Stimulated activated CD8-positive, alpha-beta memory T cell treated with anti-CD3 and anti-CD28 coated beads, Interleukin-7, amount 100 ng/mL, for 48 hours (primary cell): ENCODE results near the gene MX1.

Source experiments
- DNase-seq, 2 donors: peaks; one replicate each; pipeline ENCODE4 v3.0.0-alpha.2; 2020; ENCODE audit warnings: low read depth in 1 of 2; ENCODE audit errors: extremely low read depth in 1 of 2

MX1 gene

DNA sequence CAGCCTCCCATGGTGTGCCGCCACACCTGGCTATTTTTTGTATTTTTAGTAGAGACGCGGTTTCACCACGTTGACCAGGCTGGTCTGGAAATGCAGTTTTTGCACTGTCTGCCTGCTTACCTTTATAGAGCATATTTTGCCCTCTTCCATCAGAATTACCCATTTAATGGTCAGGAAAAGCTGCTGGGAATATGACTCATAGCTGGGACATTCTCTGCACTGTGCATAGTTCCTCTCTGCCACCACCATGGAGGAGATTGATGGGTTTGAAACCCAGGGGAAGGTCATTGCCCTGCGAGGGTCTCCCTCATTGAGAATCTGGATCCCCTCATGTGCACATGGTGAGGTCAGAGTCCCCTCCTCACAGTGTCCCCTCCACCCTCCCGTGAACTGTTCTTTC lies 32.1 kb downstream of the MX1 start:
- no peak for DNase-seq

DNA sequence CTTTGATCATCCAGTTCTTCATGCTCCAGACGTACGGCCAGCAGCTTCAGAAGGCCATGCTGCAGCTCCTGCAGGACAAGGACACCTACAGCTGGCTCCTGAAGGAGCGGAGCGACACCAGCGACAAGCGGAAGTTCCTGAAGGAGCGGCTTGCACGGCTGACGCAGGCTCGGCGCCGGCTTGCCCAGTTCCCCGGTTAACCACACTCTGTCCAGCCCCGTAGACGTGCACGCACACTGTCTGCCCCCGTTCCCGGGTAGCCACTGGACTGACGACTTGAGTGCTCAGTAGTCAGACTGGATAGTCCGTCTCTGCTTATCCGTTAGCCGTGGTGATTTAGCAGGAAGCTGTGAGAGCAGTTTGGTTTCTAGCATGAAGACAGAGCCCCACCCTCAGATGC lies 32.5 kb downstream of the MX1 start:
- no peak for DNase-seq

DNA sequence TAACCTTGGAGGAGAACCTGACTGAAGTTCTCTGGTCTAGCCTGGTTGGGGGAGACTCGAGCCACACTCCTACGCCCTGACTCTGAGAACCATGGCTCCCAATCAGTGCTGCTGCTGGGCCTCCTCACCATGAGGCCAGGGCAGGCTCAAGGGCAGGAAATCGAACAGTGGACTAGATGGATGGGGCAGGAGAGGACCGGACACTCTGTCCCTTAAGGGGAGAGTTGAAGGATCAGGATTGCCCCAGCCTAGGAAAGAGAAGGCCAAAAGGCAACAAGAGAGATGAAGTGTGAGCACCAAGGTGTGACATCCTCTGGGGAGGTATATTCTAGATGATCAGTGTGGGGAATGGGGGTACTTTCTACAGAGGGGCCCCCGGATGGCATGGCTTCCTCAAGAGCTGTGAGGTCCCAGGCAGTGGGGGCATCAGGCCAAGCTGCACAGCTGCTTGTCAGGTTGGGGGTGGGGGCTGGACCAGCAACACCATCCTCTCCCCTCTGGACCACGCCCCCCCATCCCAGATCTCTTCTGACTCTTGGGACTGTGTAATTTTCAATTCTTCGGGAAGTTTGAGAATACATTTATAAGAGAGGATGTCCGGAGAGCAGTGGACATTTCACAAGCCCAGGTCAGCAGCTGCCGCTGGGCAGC lies 34.0 kb downstream of the MX1 start:
- no peak for DNase-seq

DNA sequence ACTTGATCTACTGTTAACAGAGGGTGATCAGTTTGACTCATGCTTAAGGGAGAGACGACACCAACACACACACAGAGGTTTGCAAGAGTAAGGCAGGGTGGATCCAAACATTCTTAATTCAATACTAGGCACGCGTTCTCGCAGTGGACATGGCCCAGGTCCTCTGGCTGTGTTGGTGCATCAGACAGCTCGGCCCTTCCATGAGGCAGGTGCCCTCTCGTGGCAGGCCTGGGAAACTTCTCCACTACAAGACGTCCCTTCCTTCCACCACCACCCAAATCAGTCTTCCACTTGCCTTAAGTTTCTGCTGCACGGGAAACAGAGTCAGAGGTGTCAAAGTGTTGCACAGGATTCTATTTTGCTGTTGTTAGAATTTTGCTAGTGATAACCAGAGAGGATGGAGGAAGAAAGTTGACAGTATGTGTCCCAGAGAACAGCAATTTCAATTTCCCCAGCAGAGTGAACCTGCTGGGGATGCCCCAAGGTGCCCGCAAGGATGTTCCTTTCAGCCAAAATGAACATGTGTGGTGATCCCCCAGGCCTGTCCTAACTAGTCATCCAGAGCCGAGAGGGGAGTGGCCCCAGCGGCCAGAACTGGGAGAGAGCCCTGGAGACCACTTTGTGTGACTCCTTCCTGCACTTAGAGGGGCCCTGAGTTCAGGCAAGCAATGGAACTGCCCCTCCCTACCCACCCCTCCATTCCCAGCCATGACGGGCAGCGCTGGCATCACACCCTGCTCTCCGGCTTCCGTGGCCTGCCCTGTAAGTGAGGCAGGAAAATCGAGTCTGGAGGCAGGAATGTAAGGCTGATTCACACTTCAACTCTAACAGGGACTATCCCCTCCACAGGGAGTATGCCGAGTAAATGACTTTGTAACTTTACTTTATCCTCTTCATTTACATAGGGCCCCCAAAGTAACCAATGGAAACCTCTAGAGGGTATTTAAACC lies 34.8 kb downstream of the MX1 start:
- DNase-seq, result peak; percentile 15 to 21

DNA sequence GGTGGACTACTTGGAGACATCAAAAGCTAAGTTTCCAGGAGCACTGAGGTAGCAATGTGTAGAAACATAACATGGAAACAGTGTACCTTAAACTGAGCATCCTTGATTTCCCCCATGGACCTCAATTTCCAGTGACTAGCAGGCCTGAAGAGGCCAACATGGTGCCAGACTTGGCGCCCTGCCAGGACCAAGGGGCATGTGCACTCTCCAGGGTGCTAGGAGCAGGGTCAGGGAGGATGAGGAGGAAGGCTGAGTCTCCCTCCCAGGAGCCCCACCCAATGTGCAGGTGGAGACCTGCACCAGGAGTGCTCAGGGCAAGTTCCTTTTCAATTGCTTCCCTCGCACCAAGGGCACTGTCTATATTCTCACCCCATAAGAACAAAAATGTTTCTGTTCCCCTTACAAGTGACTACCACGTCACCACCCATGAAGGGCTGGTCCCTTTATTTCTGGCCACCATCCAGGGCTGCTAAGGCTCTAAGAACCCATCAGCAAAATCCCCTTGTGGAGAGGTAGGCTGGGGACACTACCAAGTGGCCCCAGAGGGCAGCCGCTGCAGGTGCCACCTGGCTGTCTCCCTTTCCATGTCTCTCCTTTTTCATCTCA lies 39.2 kb downstream of the MX1 start:
- no peak for DNase-seq

DNA sequence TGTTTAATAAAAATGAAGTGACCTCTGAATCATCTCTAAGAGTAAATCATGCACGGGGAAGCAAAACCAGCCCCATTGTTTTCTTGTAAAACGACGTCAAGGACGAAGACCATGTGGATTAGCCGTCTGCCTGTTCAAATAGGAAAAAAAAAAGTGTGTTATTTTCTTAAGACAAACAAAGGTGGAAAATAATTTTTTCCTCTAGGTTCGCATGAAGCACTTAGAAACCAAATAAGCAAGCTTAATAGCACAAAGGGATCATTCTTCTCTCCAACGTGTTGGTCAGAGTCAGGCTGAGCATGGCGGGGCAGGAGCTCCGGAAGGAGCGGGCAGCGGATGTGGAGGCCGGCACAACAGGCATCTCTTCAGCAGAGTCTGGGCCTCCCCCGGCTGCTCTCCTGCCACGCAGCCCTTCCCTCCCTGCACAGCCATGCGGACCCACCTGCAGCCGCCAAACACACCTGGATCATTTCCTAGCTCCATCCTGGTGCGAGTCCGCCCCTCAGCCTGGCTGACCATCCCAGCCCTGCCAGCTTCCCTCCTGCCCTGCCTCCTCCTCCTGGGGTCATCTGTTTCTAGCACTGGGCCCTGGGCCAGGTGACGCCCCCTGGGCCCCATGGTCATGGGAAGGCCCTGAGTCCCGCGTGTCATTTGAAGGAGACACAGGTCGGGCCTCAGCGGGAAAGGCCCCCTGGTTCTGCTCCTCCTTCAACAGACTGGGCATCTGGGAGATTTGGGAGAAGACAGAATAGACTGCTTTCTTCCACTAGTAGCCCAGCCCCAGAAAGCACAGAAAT lies 40.2 kb downstream of the MX1 start:
- DNase-seq, result no peak

DNA sequence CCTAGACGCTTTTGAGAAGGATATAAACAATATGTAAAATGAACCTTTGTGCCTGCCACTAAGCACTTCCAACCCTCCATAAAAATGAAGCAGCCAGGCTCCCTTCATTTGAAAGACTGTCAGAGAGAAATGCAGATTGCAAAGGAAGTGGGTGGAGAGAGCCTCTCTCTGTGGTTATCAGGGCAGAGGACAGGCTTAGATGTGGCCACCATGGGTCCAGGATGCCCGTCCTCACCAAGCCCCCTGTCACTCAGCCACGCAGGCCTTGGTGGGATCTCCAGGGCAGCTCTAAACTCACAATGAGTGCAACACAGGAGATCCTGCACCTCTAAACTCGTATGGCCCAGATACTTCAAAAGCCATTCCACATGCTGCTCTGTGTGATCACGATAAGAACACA lies 44.0 kb downstream of the MX1 start:
- no peak for DNase-seq

DNA sequence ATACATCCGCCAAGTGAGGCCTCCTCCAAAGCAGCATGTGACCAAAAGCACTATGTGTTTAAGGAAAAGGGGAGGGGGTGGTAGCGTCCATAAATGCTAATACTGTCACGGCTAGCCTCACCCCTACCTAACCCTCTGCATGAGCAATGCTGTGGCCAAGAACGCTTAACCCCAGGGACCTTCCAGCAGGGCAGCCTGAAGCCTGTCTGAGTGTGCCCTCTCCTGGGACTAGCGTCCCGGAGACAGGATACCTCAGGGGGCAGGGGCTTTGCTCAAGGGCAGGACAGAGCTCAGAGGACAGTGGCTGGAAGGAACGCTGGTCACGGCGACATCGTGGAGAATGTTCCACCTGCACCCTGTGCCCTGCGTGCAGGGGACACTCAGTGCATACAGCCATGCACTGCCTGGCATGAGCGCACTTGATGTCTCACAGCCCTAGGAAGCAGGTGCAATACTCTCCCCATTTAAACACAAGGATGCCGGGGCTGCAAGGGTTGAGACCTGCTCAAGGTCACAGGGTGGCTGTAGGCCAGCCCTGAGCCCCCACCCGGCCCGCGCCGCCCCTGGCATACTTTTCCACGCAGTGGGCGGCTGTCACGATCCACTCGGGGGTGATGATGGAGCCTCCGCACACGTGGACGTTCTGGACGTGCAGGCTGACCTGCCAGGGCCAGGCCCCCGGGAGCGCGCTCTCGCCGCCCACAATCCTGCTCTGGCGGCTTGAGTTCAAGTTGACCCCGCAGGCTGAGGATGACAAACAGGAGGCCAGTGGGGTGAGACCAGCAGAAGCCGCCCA lies 46.9 kb downstream of the MX1 start:
- no peak for DNase-seq

DNA sequence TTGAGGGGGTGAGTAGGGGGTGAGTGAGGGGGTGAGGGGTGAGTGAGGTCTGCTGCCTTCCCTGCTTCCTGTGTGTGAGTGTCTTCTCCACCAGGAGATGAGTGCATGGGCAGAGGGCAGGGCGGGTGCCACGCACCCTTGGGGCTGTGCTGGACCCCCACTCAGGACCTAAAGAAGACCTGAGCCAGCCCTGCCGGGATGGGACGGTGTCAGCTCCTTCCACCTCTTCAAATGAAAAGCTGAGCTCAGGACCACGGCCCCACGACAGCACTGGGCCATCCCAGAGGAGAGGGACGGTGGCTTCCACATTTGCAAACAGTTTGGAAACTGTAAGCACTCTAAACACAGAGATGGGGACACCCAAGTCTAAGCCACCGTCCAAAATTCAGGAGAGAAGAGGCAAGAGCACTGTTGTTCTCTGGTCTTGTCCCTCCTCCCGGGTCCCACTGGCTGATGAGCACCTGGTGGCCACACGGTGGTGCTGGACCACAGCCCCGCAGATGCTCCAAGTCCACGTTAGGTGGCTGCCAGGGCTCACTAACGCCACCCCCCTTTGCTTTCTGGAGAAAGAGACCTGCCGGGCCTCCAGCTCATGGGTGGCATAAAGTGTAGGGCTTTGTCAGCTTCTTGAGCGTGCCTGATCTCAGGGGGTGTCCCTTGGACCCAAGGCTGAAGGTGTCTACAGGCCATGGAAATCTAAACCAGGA lies 49.8 kb downstream of the MX1 start:
- no peak for DNase-seq

DNA sequence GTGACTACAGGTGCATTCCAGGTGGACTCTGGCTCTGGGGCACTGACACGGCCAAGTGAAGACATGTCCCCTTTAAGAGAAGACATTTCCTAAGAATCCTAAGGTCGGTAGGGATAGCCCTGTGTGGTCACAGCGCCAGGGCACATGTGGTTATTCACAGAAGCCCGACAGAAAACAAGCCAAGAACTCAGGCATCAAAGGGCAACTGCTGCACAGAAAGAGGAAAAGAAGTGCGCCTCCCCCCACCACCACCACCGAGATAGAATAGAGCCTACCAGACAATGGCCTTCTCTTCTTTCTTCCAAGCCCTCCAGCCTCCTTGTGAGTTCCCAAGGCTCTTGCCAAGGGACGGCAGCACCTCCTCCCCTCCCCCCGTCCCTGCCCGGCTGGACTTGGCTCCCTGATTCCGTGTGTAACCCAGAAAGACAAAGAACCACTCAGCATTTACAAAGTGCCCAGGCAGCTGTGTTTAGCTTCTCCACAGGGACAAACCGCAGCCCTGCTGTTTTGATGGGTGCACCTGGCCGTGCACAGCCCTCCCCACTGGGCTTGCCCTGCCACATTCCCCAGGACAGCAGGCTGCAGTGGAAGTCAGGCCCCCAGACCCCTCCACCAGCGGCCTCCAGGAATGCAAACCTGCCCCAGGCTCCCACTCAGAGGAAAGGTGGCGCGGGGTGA lies 51.7 kb downstream of the MX1 start:
- no peak for DNase-seq

DNA sequence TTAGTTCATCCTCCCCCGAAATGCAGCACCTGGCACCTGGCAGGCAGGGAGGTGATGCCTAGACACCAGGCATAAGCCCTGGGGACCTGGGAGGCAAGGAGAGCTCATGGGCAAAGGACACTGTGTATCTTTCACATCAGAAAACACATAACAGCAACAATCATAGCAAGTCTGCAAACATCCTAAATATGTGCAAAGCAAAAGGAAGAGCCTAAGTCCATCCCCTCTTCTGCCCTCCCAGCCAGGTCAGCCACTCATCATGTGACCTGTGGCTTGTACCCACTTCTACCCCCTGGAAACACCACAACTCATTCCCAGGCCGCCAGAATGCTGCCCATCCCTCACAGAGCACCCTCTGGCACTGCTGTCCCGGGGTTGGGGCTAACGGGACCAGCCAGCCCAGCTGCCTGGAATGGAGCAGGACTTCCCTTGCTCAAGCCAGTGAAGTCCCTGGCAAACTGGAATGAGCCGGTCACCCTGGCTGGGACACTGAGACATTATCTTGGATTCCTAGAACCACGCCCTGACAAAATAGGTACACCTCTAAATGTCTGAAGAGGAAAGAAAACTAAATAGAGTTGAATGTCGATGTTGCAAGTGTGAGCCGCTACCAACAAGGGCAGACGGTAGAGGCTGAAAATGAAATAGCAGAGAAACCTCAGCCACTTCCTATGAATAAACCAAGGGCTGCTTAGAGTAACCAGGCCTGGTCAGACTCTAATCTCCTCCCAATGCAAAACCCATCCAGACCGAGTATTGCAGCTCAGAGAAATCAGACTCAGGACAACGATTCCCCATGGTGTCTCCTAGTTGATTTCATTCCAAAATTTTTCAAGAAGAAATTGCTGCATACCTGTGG lies 52.5 kb downstream of the MX1 start:
- no peak for DNase-seq

DNA sequence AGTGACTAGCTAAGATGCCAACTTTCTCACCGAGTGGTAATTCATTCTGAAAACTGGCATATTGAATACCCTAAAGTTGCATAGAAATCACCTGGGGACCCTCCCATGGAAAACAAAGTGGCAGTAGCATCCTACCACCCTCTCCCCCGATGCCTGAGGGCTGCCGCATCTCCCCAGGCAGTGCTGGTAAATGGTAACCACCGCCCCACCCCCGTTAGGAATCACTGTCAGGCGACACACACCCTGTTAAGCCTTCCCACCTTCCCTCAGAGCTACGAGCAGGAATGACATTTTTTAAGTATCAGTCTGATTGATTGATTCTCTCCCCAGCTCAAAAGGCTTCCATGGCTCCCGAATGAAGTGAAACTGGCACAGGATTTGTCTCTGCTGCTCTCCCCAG lies 53.6 kb downstream of the MX1 start:
- no peak for DNase-seq

DNA sequence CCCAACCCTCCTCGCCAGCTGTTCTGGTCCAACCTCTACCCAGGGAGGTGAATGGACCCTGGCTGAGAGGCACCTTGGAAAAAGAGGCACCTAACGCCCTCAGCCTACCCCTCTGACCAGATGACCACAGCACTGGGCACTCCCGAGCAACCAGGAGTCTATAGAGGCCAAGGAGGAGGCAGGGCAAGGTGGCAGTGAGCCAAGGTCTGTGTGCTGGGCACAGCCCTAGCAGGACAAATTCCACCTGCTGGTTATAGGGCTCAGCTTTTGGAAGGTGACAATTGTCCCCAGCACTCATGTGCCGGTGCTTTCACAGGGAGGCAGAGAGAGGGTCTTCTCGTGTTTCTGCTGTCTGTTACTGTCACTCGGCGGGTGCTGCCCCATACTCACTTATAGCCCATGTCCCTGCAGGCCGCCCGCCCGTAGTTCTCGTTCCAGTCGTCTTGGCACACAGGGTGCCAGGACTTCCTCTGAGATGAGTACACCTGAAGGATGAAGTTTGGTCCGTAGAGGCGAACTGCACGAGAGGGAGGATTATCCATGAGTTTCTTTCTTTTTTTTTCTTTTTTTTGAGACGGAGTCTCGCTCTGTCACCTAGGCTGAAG lies 54.1 kb downstream of the MX1 start:
- DNase-seq, result no peak

DNA sequence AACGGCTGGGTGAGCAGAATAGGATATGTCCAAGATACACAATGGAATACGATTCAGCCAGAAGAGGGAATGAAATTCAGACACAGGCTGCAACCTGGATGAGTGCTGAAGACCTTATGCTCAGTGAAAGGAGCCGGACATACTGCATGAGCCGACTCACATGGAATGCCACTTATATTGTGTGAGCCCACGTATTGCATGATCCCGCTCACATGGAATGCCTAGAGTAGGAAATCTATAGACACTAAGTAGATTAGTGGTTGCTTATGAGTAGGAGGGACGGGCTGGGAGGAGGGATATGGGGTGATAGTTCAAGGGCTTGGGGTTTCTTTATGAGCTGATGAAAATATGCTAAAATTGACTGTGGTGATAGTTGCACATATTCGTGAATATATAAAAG lies 55.2 kb downstream of the MX1 start:
- no peak for DNase-seq

DNA sequence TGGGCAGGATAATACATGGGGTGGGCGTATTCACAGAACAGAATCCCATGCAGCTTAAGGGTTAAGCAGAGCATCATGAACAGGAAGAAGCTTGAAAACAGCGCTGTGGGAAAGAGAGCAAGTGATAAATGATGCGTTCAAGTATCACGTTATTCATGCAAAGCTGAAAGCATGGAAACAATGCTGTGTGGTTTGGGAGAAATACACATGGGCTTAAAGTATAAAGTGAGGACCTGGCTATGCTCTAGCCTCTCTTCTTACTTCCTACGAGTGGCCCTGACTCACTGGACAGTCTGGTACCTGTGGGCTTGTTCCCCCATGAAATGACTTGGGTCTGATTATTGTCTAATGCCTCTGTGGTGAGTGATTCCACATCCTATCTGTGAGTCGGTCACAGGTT lies 56.3 kb downstream of the MX1 start:
- DNase-seq, result no peak

DNA sequence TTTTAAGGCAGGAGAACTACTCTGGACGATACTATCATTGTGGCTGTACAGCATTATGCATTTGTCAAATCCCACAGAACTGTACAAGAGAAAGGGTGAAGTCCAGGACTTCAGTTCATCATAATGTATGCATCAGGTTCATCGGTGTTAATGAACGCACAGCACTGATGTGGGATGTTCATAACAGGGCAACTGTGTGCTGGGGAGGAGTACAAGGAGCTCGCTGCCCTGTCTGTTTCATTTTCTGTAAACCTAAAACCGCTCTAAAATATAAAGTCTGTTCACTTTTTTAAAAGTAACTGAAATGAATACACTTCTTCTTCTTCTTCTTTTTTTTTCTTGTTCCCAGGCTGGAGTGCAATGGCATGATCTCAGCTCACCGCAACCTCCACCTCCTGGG lies 56.9 kb downstream of the MX1 start:
- no peak for DNase-seq

DNA sequence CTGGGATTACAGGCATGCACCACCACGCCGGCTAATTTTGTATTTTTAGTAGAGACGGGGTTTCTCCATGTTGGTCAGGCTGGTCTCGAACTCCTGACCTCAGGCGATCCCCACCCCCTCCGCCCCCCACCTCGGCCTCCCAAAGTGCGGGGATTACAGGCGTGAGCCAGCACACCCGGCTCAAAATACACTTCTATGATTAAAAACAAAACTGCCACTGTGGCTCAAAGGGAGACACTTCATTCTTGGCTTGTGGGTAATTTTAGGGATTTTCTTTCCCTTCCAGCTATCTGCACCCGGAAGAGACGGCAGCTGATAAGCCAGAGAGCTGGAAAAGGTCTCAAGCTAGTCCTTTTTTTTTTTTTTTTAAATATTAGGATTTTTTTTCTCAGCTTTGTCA lies 57.4 kb downstream of the MX1 start:
- no peak for DNase-seq

DNA sequence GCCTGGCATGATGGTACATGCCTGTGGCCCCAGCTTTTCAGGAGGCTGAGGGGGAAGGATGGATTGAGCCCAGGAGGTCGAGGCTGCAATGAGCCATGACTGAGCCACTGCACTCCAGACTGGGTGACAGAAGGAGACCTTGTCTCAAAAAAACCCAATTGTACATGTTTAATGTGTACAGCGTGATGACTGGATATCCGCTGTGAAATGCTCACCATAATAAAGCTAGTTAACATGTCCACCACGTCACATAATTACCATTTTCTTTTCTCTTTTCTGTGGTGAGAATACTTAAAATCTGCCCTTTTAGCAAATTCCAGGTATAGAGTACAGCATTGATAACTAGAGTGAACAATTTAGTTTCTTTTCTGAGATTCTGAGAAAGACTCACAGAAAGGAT lies 57.9 kb downstream of the MX1 start:
- no peak for DNase-seq
